ENCODE measurements around the gene GTPBP4. TPM values are rescaled to one million over a fixed set of nuclear protein-coding genes. Genes with fewer than 3 reads are reported as not detected.

Gene GTPBP4
- total RNA-seq, 1 experiment from 2014 or later = 163 TPM

GRCh38 chr10:953836-954235, 34.4 kb upstream of the GTPBP4 start:
- no peak overlapping the region for H3K27ac ChIP-seq (ENCODE audit: low read depth, low read length, poor library complexity, severe bottlenecking)
- no TSS peak for BruUV-seq (replicated peaks)
- ChIA-PET POLR2A (ENCODE audit: low non-redundant PET) (no interaction called here), CTCF (no interaction called here)
- H3K27me3 ChIP-seq (replicated peaks; ENCODE audit: insufficient read depth, low read depth, low read length, poor library complexity) = no peaks in the 10 kb centered on the region
- H3K36me3 ChIP-seq (ENCODE audit: insufficient read depth, low read length, poor library complexity, severe bottlenecking) = no peaks in the 10 kb centered on the region
- intact Hi-C loops (cut with micrococcal nuclease; ENCODE audit: unreplicated experiment) = no loop called here
- no peak overlapping the region for H3K4me3 ChIP-seq (ENCODE audit: low read depth, low read length, poor library complexity, severe bottlenecking)
- no peaks in the 10 kb centered on the region for H3K4me1 ChIP-seq (ENCODE audit: insufficient read depth, low read length, poor library complexity, severe bottlenecking)
- no peaks in the 10 kb centered on the region for H3K9me3 ChIP-seq (ENCODE audit: low read depth, low read length, poor library complexity, severe bottlenecking)
- TF ChIP-seq EZH2 (IDR thresholded peaks at IDR 0.05; ENCODE audit: borderline replicate concordance, low read depth, low read length, poor library complexity, severe bottlenecking) = no peak
- TF ChIP-seq, protein P1, sequence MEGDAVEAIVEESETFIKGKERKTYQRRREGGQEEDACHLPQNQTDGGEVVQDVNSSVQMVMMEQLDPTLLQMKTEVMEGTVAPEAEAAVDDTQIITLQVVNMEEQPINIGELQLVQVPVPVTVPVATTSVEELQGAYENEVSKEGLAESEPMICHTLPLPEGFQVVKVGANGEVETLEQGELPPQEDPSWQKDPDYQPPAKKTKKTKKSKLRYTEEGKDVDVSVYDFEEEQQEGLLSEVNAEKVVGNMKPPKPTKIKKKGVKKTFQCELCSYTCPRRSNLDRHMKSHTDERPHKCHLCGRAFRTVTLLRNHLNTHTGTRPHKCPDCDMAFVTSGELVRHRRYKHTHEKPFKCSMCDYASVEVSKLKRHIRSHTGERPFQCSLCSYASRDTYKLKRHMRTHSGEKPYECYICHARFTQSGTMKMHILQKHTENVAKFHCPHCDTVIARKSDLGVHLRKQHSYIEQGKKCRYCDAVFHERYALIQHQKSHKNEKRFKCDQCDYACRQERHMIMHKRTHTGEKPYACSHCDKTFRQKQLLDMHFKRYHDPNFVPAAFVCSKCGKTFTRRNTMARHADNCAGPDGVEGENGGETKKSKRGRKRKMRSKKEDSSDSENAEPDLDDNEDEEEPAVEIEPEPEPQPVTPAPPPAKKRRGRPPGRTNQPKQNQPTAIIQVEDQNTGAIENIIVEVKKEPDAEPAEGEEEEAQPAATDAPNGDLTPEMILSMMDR (conservative IDR thresholded peaks at IDR 0.05; ENCODE audit: low read depth, low read length) = no peak
- DNase-seq (ENCODE audit: low spot score) = no peak

DNA sequence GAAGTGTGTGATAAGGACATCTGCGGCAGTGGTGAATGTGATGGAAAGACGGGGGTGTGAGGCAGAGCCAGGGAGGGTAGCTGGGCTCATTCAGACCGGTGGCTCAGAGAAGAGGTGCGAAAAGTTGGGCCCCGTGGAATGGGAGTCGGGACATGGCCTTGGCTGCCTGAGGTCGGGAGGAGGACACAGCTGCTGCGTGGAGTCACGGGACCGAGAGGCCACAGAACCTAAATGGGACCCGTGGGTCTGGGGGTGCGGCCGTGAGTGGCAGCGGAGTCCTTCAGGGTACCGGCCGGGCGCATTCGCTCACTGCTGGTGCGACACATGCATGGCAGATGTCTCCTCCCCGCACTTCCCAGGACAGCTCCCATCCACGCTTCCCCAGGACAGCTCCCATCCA, 33.8 kb upstream of the GTPBP4 start:
- H3K4me1 ChIP-seq (ENCODE audit: insufficient read depth, low read length, poor library complexity, severe bottlenecking) = no peaks in the 10 kb centered on the region
- DNase-seq (ENCODE audit: low spot score) = no peak
- ChIA-PET CTCF (no interaction called here), POLR2A (ENCODE audit: low non-redundant PET) (no interaction called here)
- intact Hi-C loops (cut with micrococcal nuclease; ENCODE audit: unreplicated experiment) = no loop called here
- BruUV-seq (replicated peaks) = no TSS peak
- H3K9me3 ChIP-seq (ENCODE audit: low read depth, low read length, poor library complexity, severe bottlenecking) = no peaks in the 10 kb centered on the region
- H3K36me3 ChIP-seq (ENCODE audit: insufficient read depth, low read length, poor library complexity, severe bottlenecking) = no peaks in the 10 kb centered on the region
- H3K4me3 ChIP-seq (ENCODE audit: low read depth, low read length, poor library complexity, severe bottlenecking) = no peak overlapping the region
- H3K27me3 ChIP-seq (replicated peaks; ENCODE audit: insufficient read depth, low read depth, low read length, poor library complexity) = no peaks in the 10 kb centered on the region
- TF ChIP-seq EZH2 (IDR thresholded peaks at IDR 0.05; ENCODE audit: borderline replicate concordance, low read depth, low read length, poor library complexity, severe bottlenecking) = no peak
- no peak overlapping the region for H3K27ac ChIP-seq (ENCODE audit: low read depth, low read length, poor library complexity, severe bottlenecking)

DNA sequence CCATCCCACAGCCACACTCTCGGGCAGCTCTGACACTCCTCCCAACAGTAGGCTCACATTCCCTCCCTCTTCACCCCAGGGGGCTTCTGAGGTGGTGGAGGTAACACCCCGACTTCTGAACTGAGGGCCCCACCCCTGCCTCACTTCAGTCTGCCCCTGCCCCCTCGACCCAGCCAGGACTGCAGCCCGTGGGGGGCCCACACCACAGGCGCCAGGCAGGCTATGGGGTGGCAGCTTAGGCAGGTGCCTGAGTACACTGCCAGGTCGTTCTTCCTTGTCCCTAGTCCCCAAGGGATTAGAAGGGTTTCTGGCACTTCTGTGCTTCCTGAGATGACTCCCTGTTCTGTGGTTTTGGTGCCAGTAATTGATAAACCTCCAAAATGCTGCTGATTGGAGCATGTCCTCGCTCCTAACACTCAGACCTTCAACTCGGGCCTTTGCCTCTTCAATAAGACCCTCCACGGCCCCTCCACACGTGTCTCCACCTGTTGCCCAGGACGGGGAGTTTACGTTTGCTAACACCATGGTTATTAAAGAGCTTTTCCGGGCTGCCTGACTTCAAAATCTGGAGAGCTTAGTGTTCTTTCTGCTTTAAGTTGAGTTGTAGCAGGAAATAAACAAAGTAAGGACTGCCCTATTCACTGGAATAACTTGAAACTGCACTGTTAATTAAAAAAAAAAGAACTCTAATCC, 33.0 kb upstream of the GTPBP4 start:
- ChIA-PET CTCF (no interaction called here), POLR2A (ENCODE audit: low non-redundant PET) (interaction anchor here (0.5 kb wide), 1 partner anchor 1190 kb away, joined by 5 read pairs; no protein-coding TSS in a partner anchor)
- no TSS peak for BruUV-seq (replicated peaks)

More for the DNA sequence above, 33.0 kb upstream of the GTPBP4 start:
- Histone ChIP-seq H3K27me3 (replicated peaks; ENCODE audit: insufficient read depth, low read depth, low read length, poor library complexity) (peaks cover 4% of the 10 kb centered on the region), H3K4me3 (ENCODE audit: low read depth, low read length, poor library complexity, severe bottlenecking) (no peak overlapping the region), H3K4me1 (ENCODE audit: insufficient read depth, low read length, poor library complexity, severe bottlenecking) (no peaks in the 10 kb centered on the region), H3K27ac (ENCODE audit: low read depth, low read length, poor library complexity, severe bottlenecking) (no peak overlapping the region), H3K36me3 (ENCODE audit: insufficient read depth, low read length, poor library complexity, severe bottlenecking) (no peaks in the 10 kb centered on the region), H3K9me3 (ENCODE audit: low read depth, low read length, poor library complexity, severe bottlenecking) (no peaks in the 10 kb centered on the region)
- no peak for TF ChIP-seq EZH2 (IDR thresholded peaks at IDR 0.05; ENCODE audit: borderline replicate concordance, low read depth, low read length, poor library complexity, severe bottlenecking)
- TF ChIP-seq, protein P1 (conservative IDR thresholded peaks at IDR 0.05; ENCODE audit: low read depth, low read length) = no peak
- no peak for DNase-seq (ENCODE audit: low spot score)
- intact Hi-C loops (cut with micrococcal nuclease; ENCODE audit: unreplicated experiment) = no loop called here
